Tibial nerve (tissue), 4 donors: ENCODE measurements around the gene TSPAN2. TPM values are rescaled to one million over a fixed set of nuclear protein-coding genes. Genes with fewer than 3 reads are reported as not detected.
A peak's percentile ranks its signal among the peaks of the same experiment; 100 is the strongest.

Experiments
- DNase-seq, 2 donors: peaks; one replicate each; pipeline ENCODE4 v3.0.0-alpha.2; 2019; ENCODE audit warnings: low spot score in 2 of 2
- H3K27ac ChIP-seq, 4 donors: fragments of 200-600 bp; sonication (generic) in 3 of 4; one replicate each; pipeline ENCODE4 v1.5.1; 2017 to 2019; ENCODE audit warnings: mild to moderate bottlenecking in 1 of 4
- H3K27me3 ChIP-seq, 2 donors: fragments of 200-600 bp; sonication (generic) in 1 of 2; one replicate each; pipeline versions ENCODE4 v1.5.1 to v1.6.0; 2017 to 2019
- H3K36me3 ChIP-seq, 3 donors: fragments of 200-600 bp; sonication (generic); one replicate each; pipeline ENCODE4 v1.5.1; 2018 to 2019
- H3K4me1 ChIP-seq, 4 donors: fragments of 200-600 bp; sonication (generic) in 3 of 4; one replicate each; pipeline ENCODE4 v1.5.1; 2017 to 2019
- H3K4me3 ChIP-seq, 4 donors: fragments of 200-600 bp; sonication (generic) in 3 of 4; one replicate each; pipeline ENCODE4 v1.5.1; 2017 to 2019; ENCODE audit warnings: mild to moderate bottlenecking in 1 of 4, moderate library complexity in 1 of 4
- H3K9me3 ChIP-seq, 4 donors: fragments of 200-600 bp; sonication (generic) in 3 of 4; one replicate each; pipeline ENCODE4 v1.5.1; 2017 to 2019
- CTCF ChIP-seq, 5 experiments: fragments of 200-600 bp in 3 of 5; fragments of 450-650 bp in 2 of 5; sonication (generic) in 3 of 5; IDR thresholded peaks; one replicate each; pipeline ENCODE4 v1.5.1; 2016 to 2019; ENCODE audit warnings: antibody characterized with exemption in 5 of 5, mild to moderate bottlenecking in 3 of 5, moderate library complexity in 2 of 5
- EP300 ChIP-seq, 2 donors: sonication (generic); formaldehyde crosslinking; IDR thresholded peaks; one replicate each; pipeline ENCODE4 v1.6.1; 2017; ENCODE audit warnings: antibody characterized with exemption in 2 of 2, mild to moderate bottlenecking in 1 of 2
- POLR2A ChIP-seq, 2 donors: fragments of 450-650 bp; IDR thresholded peaks; one replicate each; pipeline ENCODE4 v1.6.1; 2017; ENCODE audit warnings: antibody characterized with exemption in 2 of 2, mild to moderate bottlenecking in 2 of 2, moderate library complexity in 2 of 2
- WGBS, 2 donors: methylation state at CpG; one replicate each; pipeline ENCODE4 v1.1.5; 2018; 5-methylcytosine and 5-hydroxymethylcytosine counted together
- total RNA-seq, 4 donors: library from RNA; depleted of rRNA; stranded (reverse); fragments of >200 nt; gene quantifications; one replicate each; pipeline ENCODE4 v1.1.0, GENCODE V29; 2016

Gene TSPAN2
- total RNA-seq, 4 donors from 2014 or later: 0.84 to 7.1 (median 3.2) TPM

GRCh38 chr1:115136106-115136505 lies 46.8 kb upstream of the TSPAN2 start:
- no peak for DNase-seq
- Histone ChIP-seq H3K4me1 (peaks cover 0 to 5% (median 0%) of the 10 kb centered on the region in 4 donors), H3K36me3 (no peaks in the 10 kb centered on the region), H3K27ac (no peak overlapping the region), H3K27me3 (no peaks in the 10 kb centered on the region), H3K9me3 (no peaks in the 10 kb centered on the region), H3K4me3 (no peak overlapping the region)
- TF ChIP-seq CTCF (IDR thresholded peaks at IDR 0.05): no peak
- WGBS, 2 donors: 91 to 94% methylated on average over 3 of the region's 3 CpGs

GRCh38 chr1:115135681-115136080 lies 46.4 kb upstream of the TSPAN2 start:
- H3K36me3 ChIP-seq: no peaks in the 10 kb centered on the region
- no peaks in the 10 kb centered on the region for H3K27me3 ChIP-seq
- H3K9me3 ChIP-seq: no peaks in the 10 kb centered on the region
- DNase-seq: no peak
- TF ChIP-seq EP300 (IDR thresholded peaks at IDR 0.05) (no peak), POLR2A (IDR thresholded peaks at IDR 0.05) (no peak), CTCF (IDR thresholded peaks at IDR 0.05) (no peak)
- no peak overlapping the region for H3K4me3 ChIP-seq
- WGBS, 2 donors: 75 to 78% methylated on average over 5 of the region's 5 CpGs
- peaks cover 0 to 5% (median 0%) of the 10 kb centered on the region in 4 donors for H3K4me1 ChIP-seq
- no peak overlapping the region for H3K27ac ChIP-seq

DNA sequence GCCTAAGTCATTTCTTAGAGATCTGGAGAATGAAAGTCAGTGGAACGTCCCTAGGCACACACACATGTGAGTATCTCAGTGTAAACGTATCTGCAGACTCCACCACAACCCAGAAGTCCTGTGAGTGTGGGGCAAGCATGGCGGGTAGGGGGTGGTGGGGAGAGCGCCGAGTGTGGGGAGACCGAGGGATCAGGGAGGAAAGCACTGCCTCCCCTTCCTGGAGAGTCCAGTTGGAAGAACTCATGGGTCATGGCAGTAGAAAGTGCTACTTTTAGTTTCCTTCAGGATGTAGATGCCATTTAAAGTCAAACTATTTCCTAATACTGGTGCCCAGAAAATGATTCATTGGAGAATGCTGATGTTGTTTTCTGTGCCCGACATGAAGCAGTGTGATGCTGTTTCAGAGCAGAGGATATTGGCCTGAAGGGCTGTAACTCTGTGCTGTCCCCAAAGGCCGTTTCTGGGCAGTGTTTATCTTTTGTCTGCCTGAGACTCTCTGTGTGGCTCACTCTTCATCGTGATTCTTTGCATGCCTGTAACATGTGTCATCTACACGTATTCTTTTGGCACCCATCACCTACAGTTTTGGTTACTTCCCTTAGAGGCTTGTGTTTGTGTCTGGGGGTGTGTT lies 45.7 kb upstream of the TSPAN2 start:
- Histone ChIP-seq H3K9me3 (no peaks in the 10 kb centered on the region), H3K27me3 (no peaks in the 10 kb centered on the region), H3K4me1 (peaks cover 0 to 5% (median 0%) of the 10 kb centered on the region in 4 donors), H3K27ac (peak overlapping the region in 1 of 4 donors; percentile 62), H3K36me3 (no peaks in the 10 kb centered on the region), H3K4me3 (no peak overlapping the region)
- TF ChIP-seq EP300 (IDR thresholded peaks at IDR 0.05) (no peak), POLR2A (IDR thresholded peaks at IDR 0.05) (no peak)
- no peak for DNase-seq
- 50 to 53% methylated on average over 9 to 10 of the region's 10 CpGs for WGBS, 2 donors

DNA sequence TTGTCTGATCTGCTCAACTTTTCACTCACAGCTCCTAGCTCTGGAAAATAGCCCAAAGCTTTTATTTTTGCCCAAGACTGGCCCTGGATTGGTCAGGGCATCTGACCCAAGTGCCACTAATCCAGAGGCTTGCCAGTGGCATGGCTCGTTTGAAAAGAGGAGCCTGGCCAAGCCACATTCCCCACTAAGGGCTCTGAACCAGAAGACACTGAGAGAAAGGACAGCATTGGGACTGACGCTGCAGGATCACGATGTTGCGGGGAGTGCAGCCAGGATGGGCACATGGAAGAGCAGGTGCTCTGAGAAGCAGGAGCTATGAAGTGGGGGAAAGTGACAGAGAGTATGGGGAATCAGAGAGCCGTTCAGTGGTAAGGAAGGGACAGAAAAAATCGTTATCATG lies 44.9 kb upstream of the TSPAN2 start:
- H3K9me3 ChIP-seq: no peaks in the 10 kb centered on the region
- no peaks in the 10 kb centered on the region for H3K36me3 ChIP-seq
- 76 to 81% methylated on average over 6 of the region's 6 CpGs for WGBS, 2 donors
- peak overlapping the region in 1 of 4 donors; percentile 62 for H3K27ac ChIP-seq
- DNase-seq: no peak
- peaks cover 0 to 3% (median 0%) of the 10 kb centered on the region in 4 donors for H3K4me1 ChIP-seq
- no peak overlapping the region for H3K4me3 ChIP-seq
- TF ChIP-seq CTCF (IDR thresholded peaks at IDR 0.05) (no peak), EP300 (IDR thresholded peaks at IDR 0.05) (no peak), POLR2A (IDR thresholded peaks at IDR 0.05) (no peak)
- no peaks in the 10 kb centered on the region for H3K27me3 ChIP-seq

- no peaks in the 10 kb centered on the region for H3K27me3 ChIP-seq
- no peak overlapping the region for H3K4me3 ChIP-seq
- H3K27ac ChIP-seq: no peak overlapping the region
- no peak for TF ChIP-seq CTCF (IDR thresholded peaks at IDR 0.05)
- no peak for TF ChIP-seq EP300 (IDR thresholded peaks at IDR 0.05)
- TF ChIP-seq POLR2A (IDR thresholded peaks at IDR 0.05): no peak
- no peaks in the 10 kb centered on the region for H3K9me3 ChIP-seq
- H3K36me3 ChIP-seq: no peaks in the 10 kb centered on the region
- no peaks in the 10 kb centered on the region for H3K4me1 ChIP-seq
- WGBS, 2 donors: 42% methylated on average over 1 of the region's 1 CpG; no CpG with 5 or more reads in 1 of the 2 donors
- DNase-seq: no peak
Observed at GRCh38 chr1:115133440-115133839, 44.1 kb upstream of the TSPAN2 start.
